CD1c-positive myeloid dendritic cell (primary cell): ENCODE measurements around the gene ZCCHC14.

ENCODE experiments used
- DNase-seq: peaks from one replicate; pipeline ENCODE4 v3.0.0-alpha.2; 2016; ENCODE audit errors: extremely low spot score

The ZCCHC14 gene

GRCh38 chr16:87432330-87432915 lies 60.4 kb downstream of the ZCCHC14 start:
- DNase-seq, result no peak

DNA sequence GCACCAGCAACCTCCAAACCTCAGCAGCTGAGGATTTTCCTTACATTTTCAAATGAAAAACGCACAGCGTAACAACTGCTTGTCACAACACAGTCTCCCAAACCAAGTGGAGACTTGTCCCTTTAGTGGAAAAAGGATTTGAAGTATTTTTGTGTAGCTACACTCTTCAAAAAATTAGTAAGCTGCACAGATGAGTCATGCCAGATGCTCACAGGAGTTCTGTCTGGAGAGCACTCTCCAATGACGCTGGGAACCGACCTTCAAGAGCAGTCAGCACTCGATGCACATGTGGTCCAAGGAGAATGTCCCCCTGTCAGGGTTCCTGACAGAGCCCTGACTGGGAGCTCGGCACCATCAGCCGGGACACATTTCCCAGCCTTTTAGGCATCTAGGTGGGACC lies 60.9 kb downstream of the ZCCHC14 start:
- no peak for DNase-seq

DNA sequence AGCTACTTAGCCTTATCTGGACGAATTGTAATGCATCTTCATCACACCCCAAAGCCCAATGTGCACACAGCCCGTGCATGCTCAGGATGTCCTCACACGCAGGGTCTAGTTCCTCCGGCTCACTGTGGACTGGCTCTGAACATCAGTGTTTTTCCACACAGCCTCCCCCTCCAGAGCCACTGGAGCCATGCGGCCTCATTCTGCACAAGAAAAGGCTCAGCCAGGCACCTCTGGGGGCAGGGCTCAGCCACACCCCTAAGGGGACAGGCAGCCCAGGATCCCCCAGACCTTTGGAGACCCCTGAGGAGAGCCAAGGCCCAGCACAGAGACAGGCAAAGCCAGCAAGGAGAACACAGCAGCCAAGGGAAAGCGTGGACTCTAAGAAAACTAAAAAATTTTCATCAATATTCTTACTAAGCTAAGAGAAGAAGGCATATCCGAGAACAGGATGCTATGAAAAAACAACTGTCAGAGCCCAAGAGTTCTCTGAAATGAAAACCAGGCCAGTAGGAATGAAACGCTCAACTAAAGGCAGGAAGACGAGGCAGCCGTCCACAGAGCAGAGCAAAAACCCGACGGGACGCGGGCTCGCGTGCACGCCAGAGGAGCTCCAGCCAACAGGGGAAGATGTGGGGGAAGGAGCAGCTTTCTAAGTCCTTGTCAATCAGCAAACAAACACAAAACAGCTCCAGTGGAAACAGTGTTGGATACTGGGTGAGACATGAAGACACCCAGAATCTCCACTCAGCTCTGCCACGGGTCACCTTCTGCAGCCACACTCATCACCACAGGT lies 66.2 kb downstream of the ZCCHC14 start:
- DNase-seq, result no peak

- DNase-seq, result no peak
Measured at GRCh38 chr16:87425941-87426340, 66.9 kb downstream of the ZCCHC14 start.

DNA sequence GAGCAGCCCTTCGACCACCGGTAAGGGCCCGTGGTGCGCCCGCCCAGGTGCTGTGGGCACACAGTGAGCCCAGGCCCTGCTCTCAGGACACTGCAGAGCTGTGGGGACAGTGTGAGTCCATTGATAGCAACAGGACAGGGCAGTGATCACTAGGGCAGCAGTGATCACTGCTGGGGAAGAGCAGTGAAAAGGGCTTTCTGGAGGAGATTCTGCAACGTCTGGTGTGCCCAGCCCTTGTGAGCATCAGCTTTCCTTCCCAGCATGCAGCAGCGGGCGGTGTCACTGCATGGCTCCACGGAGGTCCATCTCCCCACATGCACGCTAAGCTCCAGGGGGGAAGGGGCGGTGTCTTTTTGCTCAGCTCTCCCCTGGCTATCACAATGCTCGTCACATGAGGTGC lies 68.6 kb downstream of the ZCCHC14 start:
- no peak for DNase-seq

DNA sequence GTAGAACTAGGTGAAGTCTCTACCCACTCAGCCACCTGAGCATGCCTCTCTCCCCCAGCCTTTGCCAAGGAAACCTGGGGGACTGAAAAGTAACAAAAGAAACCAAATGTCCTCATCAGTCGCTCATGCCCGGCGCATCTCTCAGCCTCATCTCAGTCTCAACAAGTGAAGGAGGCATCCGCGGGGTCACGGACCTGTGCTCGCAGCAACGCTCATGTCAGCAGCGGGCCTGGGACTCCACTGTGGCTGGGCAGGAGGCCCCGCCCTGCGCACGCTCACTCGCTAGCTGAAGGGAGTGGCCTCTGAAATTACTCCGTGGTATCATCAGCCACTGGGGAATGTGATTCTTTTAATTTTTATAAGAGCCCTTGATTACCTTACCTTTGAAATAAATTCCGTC lies 69.4 kb downstream of the ZCCHC14 start:
- no peak for DNase-seq

GRCh38 chr16:87422106-87422505 lies 70.7 kb downstream of the ZCCHC14 start:
- DNase-seq, result no peak

GRCh38 chr16:87421003-87421912 lies 71.6 kb downstream of the ZCCHC14 start:
- no peak for DNase-seq

GRCh38 chr16:87420026-87421002 lies 72.5 kb downstream of the ZCCHC14 start:
- no peak for DNase-seq

- DNase-seq, result no peak
Measured at GRCh38 chr16:87418644-87419043, 74.2 kb downstream of the ZCCHC14 start.

GRCh38 chr16:87418216-87418615 lies 74.6 kb downstream of the ZCCHC14 start:
- no peak for DNase-seq

- no peak for DNase-seq
Measured at GRCh38 chr16:87417528-87417910, 75.3 kb downstream of the ZCCHC14 start.

- peak; percentile 22 for DNase-seq
Measured at GRCh38 chr16:87416826-87417527, 75.8 kb downstream of the ZCCHC14 start.

DNA sequence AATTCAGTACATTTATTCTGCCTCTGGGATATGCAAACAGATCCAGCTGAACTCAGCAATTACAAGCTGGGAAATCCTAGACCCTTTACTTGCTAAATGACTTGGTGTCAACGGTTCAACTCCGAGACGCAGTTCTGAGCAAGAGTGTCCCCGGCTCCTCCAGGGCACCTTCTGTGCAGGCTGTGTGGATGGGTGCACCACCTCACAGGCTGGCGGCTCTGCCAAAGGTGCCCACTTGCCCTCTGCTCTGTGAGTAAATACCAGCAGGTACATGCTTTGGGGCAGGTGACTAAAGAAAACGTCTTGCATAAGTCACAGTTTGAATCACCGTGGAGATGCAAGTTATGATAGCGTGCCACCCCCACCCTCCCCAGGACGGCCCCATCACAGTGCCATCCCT lies 77.4 kb downstream of the ZCCHC14 start:
- no peak for DNase-seq

DNA sequence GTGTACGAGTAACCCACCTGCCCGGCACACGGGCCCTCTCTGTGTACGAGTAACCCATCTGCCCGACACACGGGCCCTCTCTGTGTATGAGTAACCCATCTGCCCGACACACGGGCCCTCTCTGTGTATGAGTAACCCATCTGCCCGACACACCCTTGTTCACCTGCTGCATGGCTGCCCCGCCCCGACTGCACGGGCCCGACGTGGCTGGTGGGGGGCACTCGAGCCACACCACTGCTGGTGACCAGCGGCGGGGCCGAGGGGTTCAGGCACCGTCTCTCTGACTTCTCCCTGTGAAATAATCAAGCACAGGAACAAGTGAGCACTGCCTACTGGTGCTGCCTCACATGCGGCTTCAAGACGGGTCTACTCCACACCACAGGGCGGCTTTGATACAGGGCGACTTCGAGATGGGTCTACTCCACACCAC lies 78.6 kb downstream of the ZCCHC14 start:
- DNase-seq, result no peak

GRCh38 chr16:87412996-87413421 lies 79.8 kb downstream of the ZCCHC14 start:
- DNase-seq, result no peak

GRCh38 chr16:87412371-87412995 lies 80.3 kb downstream of the ZCCHC14 start:
- no peak for DNase-seq

DNA sequence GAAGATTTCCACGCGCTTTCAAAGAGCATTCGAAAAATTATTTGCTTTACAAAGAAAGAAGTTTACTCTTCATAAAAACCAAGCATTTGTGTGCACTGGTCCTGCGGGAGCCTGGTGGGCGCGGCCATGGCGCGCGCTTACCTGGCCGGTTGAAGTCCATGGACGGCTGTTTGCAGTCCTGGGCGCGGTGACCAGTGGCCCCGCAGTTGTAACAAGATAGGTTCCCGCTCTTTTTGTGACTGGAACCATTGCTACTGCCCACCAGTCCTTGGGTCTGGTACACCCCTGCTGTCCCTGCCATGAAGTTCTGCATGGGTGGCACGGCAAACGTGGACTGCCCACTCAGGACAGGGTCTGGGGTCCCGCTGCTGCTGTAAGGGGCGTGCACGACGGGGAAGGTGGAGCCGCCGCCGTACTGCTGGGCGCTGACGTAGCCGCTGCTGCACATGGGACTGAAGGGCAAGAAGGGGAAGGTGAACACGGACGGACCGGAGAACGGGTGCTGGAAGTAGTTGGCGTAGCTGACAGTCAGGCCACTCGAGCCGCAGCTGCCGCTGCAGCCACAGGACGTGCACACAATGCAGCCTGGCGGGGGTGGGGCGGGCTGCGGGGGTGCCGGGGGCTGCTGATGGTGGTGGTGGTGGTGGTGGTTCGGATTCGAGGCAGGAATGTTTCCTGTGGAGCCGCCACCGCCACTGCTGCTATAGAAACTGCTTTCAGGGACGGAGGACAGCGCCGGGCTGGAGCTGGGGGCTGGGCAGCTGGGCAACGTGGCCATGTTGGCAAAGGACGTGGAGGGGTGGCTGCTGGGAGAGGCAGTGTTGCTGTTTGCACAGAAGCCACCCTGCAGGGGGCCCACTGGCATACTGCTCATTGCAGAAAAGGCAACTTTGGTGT lies 81.2 kb downstream of the ZCCHC14 start:
- no peak for DNase-seq

DNA sequence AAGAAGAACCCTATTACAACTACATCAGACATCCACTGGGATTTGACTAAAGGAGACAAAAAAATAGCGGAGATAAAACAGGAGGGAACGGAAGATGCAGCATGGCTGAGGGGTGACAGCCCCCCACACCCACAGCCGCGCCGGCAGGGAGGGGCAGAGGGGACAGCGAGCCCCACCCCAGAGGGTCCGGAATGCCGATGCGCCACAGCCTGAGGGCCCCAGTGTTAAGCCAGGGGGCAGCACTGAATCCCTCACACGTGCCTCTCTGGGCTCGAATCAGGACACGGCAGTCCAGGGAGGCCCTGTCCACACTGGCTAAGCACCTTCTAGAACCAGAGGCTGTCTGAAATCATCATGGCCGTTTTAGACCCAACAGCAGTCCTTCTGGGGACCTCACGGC lies 81.9 kb downstream of the ZCCHC14 start:
- no peak for DNase-seq
